Mesendoderm (in vitro differentiated cells): ENCODE data around the gene PLEKHN1.
"Not testable (repeated sequence)": the region's sequence is repeated elsewhere in the genome, so short reads cannot be mapped to it uniquely, and the experiment has no call there.

Source experiments
- DNase-seq: peaks from one replicate; pipeline ENCODE4 v3.0.0; 2013
- H2AK5ac ChIP-seq: 2 replicates; pipeline ENCODE4 v1.6.1; 2013; ENCODE audit warnings: low read length, inconsistent platforms
- H2BK120ac ChIP-seq: 2 replicates; pipeline ENCODE4 v1.6.1; 2013; ENCODE audit warnings: low read depth, mild to moderate bottlenecking, low read length, moderate library complexity, mixed read lengths
- H2BK15ac ChIP-seq: replicated peaks from 2 replicates; pipeline ENCODE4 v1.6.1; 2013; ENCODE audit warnings: low read depth, mild to moderate bottlenecking, moderate library complexity
- H2BK5ac ChIP-seq: 2 replicates; pipeline ENCODE4 v1.6.1; 2013; ENCODE audit warnings: low read length, inconsistent platforms
- H3K18ac ChIP-seq: 2 replicates; pipeline ENCODE4 v1.6.1; 2013; ENCODE audit warnings: mild to moderate bottlenecking, low read length, mixed read lengths
- H3K23ac ChIP-seq: one replicate; pipeline ENCODE4 v1.6.1; 2013; ENCODE audit warnings: low read length
- H3K27ac ChIP-seq: 2 replicates; pipeline ENCODE4 v1.5.1; 2013; ENCODE audit warnings: low read depth, mild to moderate bottlenecking, inconsistent platforms, low read length, moderate library complexity
- H3K27me3 ChIP-seq: 2 replicates; pipeline ENCODE4 v1.6.1; 2013; ENCODE audit warnings: low read length, control low read depth, mild to moderate bottlenecking, inconsistent platforms; ENCODE audit not compliant: insufficient read depth, poor library complexity
- H3K36me3 ChIP-seq: 2 replicates; pipeline ENCODE4 v1.6.1; 2013; ENCODE audit warnings: low read length, inconsistent platforms; ENCODE audit not compliant: control insufficient read depth, insufficient read depth
- H3K4ac ChIP-seq: one replicate; pipeline ENCODE4 v1.6.1; 2013; ENCODE audit warnings: low read depth, mild to moderate bottlenecking, low read length, moderate library complexity
- H3K4me1 ChIP-seq: 2 replicates; pipeline ENCODE4 v1.6.1; 2013; ENCODE audit warnings: low read depth, low read length, inconsistent platforms; ENCODE audit not compliant: control insufficient read depth
- H3K4me2 ChIP-seq: 2 replicates; pipeline ENCODE4 v1.6.1; 2013; ENCODE audit warnings: low read length
- H3K4me3 ChIP-seq: 2 replicates; pipeline ENCODE4 v1.5.1; 2013; ENCODE audit warnings: mild to moderate bottlenecking, low read length
- H3K56ac ChIP-seq: one replicate; pipeline ENCODE4 v1.6.1; 2013; ENCODE audit warnings: low read length
- H3K79me1 ChIP-seq: 2 replicates; pipeline ENCODE4 v1.6.1; 2013; ENCODE audit warnings: low read length, inconsistent platforms
- H3K79me2 ChIP-seq: 2 replicates; pipeline ENCODE4 v1.6.1; 2013; ENCODE audit warnings: mild to moderate bottlenecking, low read length; ENCODE audit not compliant: control insufficient read depth, insufficient read depth
- H3K9ac ChIP-seq: 2 replicates; pipeline ENCODE4 v1.6.1; 2013; ENCODE audit warnings: low read length, inconsistent platforms
- H4K5ac ChIP-seq: one replicate; pipeline ENCODE4 v1.6.1; 2013; ENCODE audit warnings: low read length
- H4K8ac ChIP-seq: one replicate; pipeline ENCODE4 v1.6.1; 2013; ENCODE audit warnings: low read depth, mild to moderate bottlenecking, control low read depth, low read length, moderate library complexity
- WGBS: extraction: QIAGEN DNeasy Blood & Tissue Kit; methylation state at CpG from one replicate; pipeline ENCODE4 v1.1.7; 2013; ENCODE audit warnings: low lambda C conversion rate, missing lambda C conversion rate; ENCODE audit not compliant: insufficient coverage; ENCODE audit errors: extremely low coverage; 5-methylcytosine and 5-hydroxymethylcytosine counted together

The PLEKHN1 gene

GRCh38 chr1:1017397-1018320, 51.4 kb downstream of the PLEKHN1 start:
- no CpG with 5 or more reads among the region's 17 CpGs for WGBS
- H3K23ac ChIP-seq, H3K4me2 ChIP-seq: not testable (repeated sequence)

GRCh38 chr1:1018321-1018685, 52.0 kb downstream of the PLEKHN1 start:
- H3K27ac ChIP-seq, DNase-seq, H4K5ac ChIP-seq, H3K79me2 ChIP-seq, H3K36me3 ChIP-seq, H3K18ac ChIP-seq, H2BK120ac ChIP-seq, H2BK5ac ChIP-seq, H3K23ac ChIP-seq, H3K4me2 ChIP-seq, H2BK15ac ChIP-seq, H3K79me1 ChIP-seq, H3K27me3 ChIP-seq, H3K4me3 ChIP-seq, H3K56ac ChIP-seq, H3K4ac ChIP-seq, H3K4me1 ChIP-seq, H4K8ac ChIP-seq, H2AK5ac ChIP-seq, H3K9ac ChIP-seq: not testable (repeated sequence)
- WGBS: no CpG with 5 or more reads among the region's 26 CpGs

More at GRCh38 chr1:1017397-1018320, 51.4 kb downstream of the PLEKHN1 start:
- not testable (repeated sequence) for H2BK5ac ChIP-seq, H2AK5ac ChIP-seq, H2BK120ac ChIP-seq, H3K56ac ChIP-seq, H3K36me3 ChIP-seq, H3K4ac ChIP-seq, H3K18ac ChIP-seq, H3K27me3 ChIP-seq, H3K4me3 ChIP-seq, H3K4me1 ChIP-seq, H2BK15ac ChIP-seq, H3K79me1 ChIP-seq, H4K5ac ChIP-seq, H3K27ac ChIP-seq, H3K9ac ChIP-seq, H3K79me2 ChIP-seq, DNase-seq, H4K8ac ChIP-seq

GRCh38 chr1:1019122-1019999, 53.1 kb downstream of the PLEKHN1 start:
- peak; percentile 86 for DNase-seq
- Histone ChIP-seq H3K79me1 (peaks cover 4% of the 10 kb centered on the region), H3K27ac (peak overlapping the region; percentile 85), H3K4me2 (no peak overlapping the region), H3K18ac (peak overlapping the region; percentile 94), H2BK120ac (no peak overlapping the region), H3K9ac (peak overlapping the region; percentile 48), H3K56ac (peak overlapping the region; percentile 82), H3K4me1 (peaks cover 1% of the 10 kb centered on the region), H2BK15ac (no peak overlapping the region), H3K4me3 (no peak overlapping the region), H4K5ac (no peak overlapping the region), H3K36me3 (no peaks in the 10 kb centered on the region), H2AK5ac (no peak overlapping the region), H3K23ac (no peak overlapping the region), H2BK5ac (no peak overlapping the region), H3K27me3 (no peaks in the 10 kb centered on the region), H3K79me2 (no peaks in the 10 kb centered on the region), H3K4ac (peak overlapping the region; percentile 93), H4K8ac (peak overlapping the region; percentile 76)
- no CpG with 5 or more reads among the region's 91 CpGs for WGBS

GRCh38 chr1:1020000-1020404, 53.7 kb downstream of the PLEKHN1 start, which contains the start of gene AGRN:
AGRN (plus strand) TSS chr1:1020120; CDS start chr1:1020173, 53 bp downstream.
- Histone ChIP-seq H4K8ac (peak within 1 kb of the TSS; percentile 76), H3K36me3 (no peaks in the 10 kb centered on the region), H3K56ac (peak within 1 kb of the TSS; percentile 95), H3K79me2 (no peaks in the 10 kb centered on the region), H2BK120ac (no peak within 1 kb of the TSS), H3K23ac (peak within 1 kb of the TSS; percentile 66), H3K4ac (peak within 1 kb of the TSS; percentile 93), H3K4me3 (peak within 1 kb of the TSS; percentile 69), H2AK5ac (no peak within 1 kb of the TSS), H2BK5ac (peak within 1 kb of the TSS; percentile 63), H3K18ac (peak within 1 kb of the TSS; percentile 95), H3K4me2 (peak within 1 kb of the TSS; percentile 70), H3K27ac (peak within 1 kb of the TSS; percentile 87), H2BK15ac (no peak within 1 kb of the TSS), H3K4me1 (peaks cover 6% of the 10 kb centered on the region), H3K27me3 (no peaks in the 10 kb centered on the region), H3K9ac (peak within 1 kb of the TSS; percentile 91), H4K5ac (no peak within 1 kb of the TSS), H3K79me1 (peaks cover 4% of the 10 kb centered on the region)
- DNase-seq: no peak
- WGBS: no CpG with 5 or more reads among the region's 58 CpGs

- H4K5ac ChIP-seq: no peak overlapping the region
- peak overlapping the region; percentile 87 for H3K27ac ChIP-seq
- H2BK5ac ChIP-seq: no peak overlapping the region
- peak overlapping the region; percentile 91 for H3K9ac ChIP-seq
- H3K79me1 ChIP-seq: peaks cover 4% of the 10 kb centered on the region
- peak overlapping the region; percentile 95 for H3K18ac ChIP-seq
- no peaks in the 10 kb centered on the region for H3K36me3 ChIP-seq
- no peaks in the 10 kb centered on the region for H3K79me2 ChIP-seq
- H3K4ac ChIP-seq: peak overlapping the region; percentile 81
- no peak overlapping the region for H2BK120ac ChIP-seq
- DNase-seq: no peak
- no peak overlapping the region for H4K8ac ChIP-seq
- no peak overlapping the region for H3K23ac ChIP-seq
- no peaks in the 10 kb centered on the region for H3K27me3 ChIP-seq
- H3K4me3 ChIP-seq: peak overlapping the region; percentile 69
- H3K4me1 ChIP-seq: peaks cover 8% of the 10 kb centered on the region
- H3K56ac ChIP-seq: peak overlapping the region; percentile 95
- no peak overlapping the region for H2BK15ac ChIP-seq
- H2AK5ac ChIP-seq: no peak overlapping the region
- peak overlapping the region; percentile 70 for H3K4me2 ChIP-seq
- no CpG with 5 or more reads among the region's 59 CpGs for WGBS
Observed at GRCh38 chr1:1020415-1021009, 54.2 kb downstream of the PLEKHN1 start.
